RPMI7951 (cell line): ENCODE measurements around the gene MLLT6. TPM values are rescaled to one million over a fixed set of nuclear protein-coding genes. Genes with fewer than 3 reads are reported as not detected.

Experiments
- DNase-seq: peaks from one replicate; pipeline ENCODE4 v3.0.0-alpha.2; 2012; ENCODE audit warnings: low read depth
- total RNA-seq: library from RNA; depleted of rRNA; stranded (reverse); fragments of >200 nt; shearing (Covaris generic); gene quantifications from 2 replicates; pipeline ENCODE4 v1.2.3, GENCODE V29; 2014

Gene MLLT6
- total RNA-seq, 1 experiment from 2014 or later: 9.3 TPM

GRCh38 chr17:38741921-38742410 is 36.9 kb downstream of the MLLT6 start:
- no peak for DNase-seq

- DNase-seq: peak; percentile 28
Observed at GRCh38 chr17:38742411-38743308, 37.6 kb downstream of the MLLT6 start.

DNA sequence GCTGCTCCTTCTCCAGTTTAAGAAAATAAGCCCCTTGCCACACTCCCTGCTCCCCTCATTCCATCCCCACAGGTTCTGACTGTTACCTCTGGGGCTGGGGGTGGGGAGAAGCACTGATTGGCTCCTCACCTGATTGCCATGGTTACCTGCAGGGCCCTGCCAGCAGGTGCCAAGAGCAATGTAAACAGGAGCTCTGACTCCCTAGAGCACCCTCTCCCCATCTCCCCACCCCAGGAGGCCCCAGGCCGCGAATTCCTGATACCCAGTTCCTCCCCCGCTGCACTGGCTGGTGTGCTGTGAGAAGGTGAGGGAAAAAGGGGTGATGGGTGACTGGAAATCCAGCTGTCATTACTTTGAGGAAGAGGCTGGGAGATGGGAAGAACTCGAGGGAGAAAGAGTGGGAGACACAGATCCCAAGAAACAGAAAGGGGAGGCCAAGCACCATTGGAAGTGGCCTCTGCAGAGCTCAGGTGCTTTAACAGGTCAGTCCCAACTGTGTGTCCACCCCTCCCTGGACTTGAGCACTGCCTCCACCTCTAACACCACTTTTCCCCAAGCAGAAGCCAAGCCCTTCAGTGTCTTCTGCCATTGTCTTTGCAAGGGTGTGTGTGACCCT is 38.6 kb downstream of the MLLT6 start:
- no peak for DNase-seq

GRCh38 chr17:38745545-38745944 is 40.5 kb downstream of the MLLT6 start:
- DNase-seq: no peak

DNA sequence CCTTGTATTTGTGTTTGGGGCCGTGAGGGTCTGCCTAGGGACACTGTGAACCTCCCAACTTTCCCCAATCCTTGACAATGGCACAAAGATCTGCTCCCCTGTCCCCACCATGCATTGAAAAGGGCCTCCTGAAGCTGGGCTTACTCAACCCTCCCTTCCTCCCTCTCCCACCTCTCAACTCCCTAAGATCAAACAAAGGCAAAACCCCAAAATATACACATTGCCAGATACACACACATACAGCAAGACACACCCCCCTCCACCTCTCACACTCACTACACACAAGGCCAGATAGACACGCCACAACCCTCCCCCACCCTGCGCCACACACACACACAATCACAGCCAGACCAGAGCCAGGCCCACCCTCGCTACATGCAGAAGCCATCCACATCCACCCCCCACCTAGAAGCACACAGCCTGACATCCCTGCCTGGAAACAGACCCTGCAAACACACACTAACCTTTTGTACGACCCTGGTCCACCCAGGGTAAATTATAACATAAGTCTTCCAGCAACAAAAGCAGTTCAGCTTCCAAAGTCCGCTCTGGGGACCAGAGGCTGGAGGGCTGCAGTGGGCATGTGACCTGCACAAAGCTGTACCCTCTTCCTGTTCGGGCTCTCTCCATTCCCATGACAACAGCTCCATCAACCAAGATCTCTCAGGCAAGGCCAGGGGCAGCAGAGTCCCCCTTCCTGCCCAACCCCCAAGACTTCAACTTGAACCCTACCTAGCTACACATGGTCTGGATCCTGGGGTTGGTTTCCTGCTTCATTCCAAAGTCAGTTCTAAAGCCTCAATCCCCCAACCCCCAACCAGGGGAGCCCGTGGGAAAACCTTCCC is 41.2 kb downstream of the MLLT6 start:
- DNase-seq: no peak

DNA sequence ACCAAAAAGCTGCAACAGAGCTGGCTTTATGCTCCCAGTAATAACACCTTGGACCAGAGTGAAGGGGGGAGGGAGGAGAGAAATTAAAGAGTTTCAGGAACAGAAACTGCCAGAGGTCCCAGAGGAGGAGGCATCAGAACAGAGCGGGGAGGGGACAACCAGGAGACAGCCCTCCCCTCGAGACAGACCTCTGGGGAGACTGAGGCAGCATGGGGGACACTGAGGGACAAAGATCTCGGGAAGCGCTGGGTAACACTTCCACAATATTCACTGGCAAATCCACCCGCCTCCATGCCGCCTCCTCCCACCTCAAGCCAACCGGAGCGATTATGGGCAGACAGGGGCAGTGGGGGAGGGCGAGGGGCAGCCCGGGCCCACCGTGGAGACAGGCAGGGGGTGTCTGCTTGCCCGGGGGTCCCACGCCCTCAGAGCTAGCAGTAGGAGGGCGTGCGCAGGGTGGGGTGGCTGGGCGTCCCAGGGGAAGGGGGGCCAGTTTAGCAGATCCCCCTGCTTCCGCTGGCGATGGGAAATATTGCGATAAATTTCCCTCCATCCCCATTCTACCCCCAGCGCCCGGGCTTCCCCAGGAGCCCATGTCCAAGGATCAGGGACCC is 41.9 kb downstream of the MLLT6 start:
- no peak for DNase-seq

DNA sequence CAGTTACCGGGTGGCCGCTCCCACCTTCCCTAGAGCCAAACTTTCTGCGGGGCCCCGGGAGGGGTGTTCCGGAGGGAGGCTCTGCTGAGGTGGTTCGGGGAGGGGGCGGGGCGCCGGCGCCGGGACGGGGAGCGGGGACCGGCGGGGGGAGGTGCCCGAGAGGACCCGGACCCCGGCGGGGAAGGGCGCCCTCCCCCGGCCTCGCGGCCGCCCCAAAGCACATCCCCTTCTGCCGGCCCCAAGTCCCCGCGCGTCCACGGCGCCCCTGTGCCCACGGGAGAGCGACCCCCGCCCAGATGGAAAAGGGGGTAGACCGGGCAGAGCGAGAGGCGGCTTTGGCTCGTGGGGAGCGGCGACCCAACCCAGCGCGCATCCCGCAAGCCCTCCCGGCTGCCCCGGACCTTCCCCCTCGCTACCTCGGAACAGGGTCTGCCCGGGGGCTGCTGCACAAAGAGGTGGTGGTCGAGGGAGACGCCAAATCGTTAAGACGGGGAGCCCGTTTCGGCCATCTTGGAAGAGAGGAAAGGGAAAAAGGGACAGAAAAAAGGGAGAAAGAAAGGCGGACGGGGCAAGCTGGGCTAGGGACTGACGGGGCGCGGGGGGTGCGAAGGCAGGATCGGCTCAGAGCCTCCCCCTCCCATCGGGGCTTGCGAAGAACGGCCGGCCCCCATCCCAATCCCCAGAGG is 42.5 kb downstream of the MLLT6 start:
- DNase-seq: no peak

DNA sequence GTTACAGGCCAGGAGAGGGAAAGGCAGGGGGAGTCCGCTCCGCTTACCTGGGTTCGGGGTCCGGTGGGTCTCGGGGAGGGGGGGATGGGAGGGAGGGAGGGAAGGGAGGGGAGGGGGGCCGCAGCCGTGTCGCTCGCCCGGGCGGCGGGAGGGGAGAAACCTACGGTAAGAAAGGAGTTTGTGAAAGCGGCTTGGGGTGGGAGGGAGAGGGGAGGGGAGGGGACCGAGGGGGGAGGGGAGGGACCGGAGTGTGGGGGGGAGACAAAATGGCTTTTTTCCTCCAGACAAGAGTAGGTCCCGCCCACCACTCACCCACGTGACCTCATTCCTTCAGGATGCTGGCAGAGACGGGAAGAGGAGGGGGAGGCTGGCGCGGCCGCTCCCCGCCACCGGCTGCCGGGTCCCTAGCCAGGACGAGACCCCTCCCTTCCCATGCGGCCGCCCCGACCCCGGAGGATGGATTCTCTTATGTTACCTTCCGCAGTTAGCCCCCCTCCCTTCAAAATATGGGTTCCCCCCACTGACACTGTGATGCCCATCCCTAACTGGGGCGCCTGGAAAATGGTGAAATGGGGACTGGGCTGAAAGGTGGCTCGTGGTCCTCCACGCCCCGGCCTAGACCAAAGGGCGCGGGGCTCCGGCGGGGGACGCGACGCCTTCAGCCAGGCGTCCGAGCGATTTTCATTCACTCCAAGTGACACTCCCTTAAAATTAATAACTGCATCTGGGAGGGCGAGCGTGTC is 43.2 kb downstream of the MLLT6 start, which contains the start of gene PCGF2:
TSS of gene PCGF2 (minus strand) at position 188 of the 743 bp plus-strand sequence. CDS start 7,934 bp downstream, outside the sequence.
- DNase-seq: peak; percentile 86

DNA sequence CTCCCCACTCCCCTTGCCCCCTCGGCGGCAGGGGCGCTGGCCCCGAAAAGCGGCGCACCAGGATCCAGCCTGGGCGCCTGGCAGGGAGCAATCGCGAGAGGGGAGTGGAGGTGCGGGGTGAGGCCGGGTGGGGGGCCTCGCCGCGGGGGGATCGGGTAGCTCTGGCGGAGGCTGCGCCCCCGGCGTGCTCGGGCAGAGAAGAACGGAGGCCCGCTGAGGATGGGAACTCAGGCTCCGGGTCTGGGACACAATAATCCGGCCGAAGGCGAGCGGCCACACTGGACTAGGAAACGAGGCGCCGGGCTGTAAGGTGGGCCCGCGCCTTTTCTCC is 43.8 kb downstream of the MLLT6 start:
- no peak for DNase-seq

DNA sequence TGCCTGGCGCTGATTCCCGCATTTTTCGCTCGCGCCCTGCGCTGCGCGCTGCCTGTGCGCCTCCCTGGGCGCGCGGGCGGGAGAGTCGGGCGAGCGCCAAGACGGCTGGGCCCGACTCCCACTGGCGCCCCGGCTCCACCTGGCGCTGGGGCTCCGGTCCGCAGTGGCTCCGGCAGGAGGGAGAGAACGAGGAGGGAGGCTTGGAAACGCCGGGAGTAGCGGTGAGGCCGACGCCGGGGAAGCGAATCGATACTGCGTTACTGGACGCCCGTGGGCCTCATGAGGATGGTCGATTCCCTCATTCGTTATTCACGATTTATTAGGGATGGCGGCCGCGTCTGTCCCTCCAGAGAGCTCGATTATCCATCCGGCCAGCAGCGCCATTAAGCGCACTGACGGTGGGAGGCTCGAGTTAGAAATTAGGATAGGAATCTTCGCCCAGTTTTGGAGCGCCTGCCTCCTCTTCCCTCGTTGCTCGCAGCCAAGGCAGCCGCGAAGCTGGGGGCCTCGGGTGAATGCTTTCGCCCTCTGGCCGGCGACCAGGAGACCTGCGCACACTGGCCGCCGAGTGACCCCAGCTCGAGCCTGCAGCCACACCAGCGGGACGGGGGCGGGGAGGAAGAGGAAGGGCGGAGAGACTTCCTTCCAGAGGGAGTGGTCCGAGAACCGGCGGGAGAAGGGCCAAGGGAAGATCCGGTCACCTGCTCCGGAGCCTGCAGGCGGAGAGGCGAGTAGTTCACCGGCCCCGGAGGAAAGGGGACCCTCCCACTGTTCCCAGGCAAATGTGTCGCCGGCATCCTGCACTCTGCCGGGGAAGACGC is 44.4 kb downstream of the MLLT6 start:
- peak; percentile 86 for DNase-seq

- no peak for DNase-seq
Observed at GRCh38 chr17:38750044-38750311, 44.9 kb downstream of the MLLT6 start.

GRCh38 chr17:38750312-38751121 is 45.4 kb downstream of the MLLT6 start:
- DNase-seq: no peak

DNA sequence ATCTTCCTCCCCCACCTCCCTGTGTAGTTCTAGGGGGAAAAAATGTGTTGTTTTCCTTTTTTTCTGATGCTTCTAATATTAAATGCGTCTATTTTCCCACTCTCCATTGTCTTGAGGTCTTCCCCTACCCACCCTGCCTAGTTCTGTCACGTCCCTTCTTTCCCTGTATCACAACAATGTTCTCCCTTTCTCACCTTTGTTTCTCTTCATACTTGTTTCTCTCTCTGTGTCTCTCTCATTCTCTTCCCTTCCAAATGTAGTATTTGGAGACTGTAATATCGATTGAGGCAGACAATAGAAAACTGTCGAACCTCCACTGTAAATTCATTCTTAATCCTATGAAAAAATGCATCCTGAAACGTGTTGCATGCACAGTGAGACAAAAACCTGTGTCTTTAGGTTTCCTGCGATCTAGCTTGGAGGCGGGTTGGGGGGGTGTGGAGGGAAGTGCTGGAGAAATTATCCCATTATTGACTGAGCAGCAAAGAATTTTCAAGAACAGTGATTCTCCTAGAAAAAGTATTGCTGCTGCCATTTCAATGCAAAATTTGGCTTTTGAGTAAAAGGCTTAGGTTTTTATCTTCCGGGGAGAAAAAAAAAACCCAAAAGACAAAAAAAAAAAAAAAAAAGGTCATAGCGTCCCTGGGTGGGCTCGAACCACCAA is 46.2 kb downstream of the MLLT6 start:
- DNase-seq: no peak

DNA sequence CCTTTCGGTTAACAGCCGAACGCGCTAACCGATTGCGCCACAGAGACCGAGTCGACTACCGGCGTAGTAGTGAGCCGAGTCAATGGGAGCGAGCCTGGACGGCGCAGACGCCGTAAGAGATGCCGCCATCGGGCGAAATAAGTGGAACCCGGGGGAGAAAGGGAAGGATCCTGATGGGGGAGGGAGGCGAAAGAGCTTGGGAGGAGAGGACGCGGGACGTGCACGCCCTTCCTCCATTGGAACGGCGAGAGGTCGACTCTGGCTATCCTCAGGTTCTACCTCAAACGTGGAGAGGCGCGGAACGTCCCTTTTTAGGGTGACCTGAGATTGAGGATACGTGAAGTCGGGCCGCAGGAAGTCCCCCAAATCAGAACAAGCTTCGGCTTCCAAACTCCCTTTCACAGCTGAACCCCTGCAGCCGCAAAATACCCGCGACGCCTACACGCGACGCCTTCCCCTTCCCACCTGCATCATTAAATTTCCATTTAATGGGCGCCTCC is 46.8 kb downstream of the MLLT6 start:
- peak; percentile 76 for DNase-seq

- peak; percentile 99 for DNase-seq
Observed at GRCh38 chr17:38752308-38753070, 47.4 kb downstream of the MLLT6 start, which contains the start of gene PSMB3. TSS of gene PSMB3 (plus strand) at chr17:38752741. CDS start at chr17:38752827, 86 bp downstream.

- DNase-seq: no peak
Observed at GRCh38 chr17:38753071-38753506, 48.0 kb downstream of the MLLT6 start.

DNA sequence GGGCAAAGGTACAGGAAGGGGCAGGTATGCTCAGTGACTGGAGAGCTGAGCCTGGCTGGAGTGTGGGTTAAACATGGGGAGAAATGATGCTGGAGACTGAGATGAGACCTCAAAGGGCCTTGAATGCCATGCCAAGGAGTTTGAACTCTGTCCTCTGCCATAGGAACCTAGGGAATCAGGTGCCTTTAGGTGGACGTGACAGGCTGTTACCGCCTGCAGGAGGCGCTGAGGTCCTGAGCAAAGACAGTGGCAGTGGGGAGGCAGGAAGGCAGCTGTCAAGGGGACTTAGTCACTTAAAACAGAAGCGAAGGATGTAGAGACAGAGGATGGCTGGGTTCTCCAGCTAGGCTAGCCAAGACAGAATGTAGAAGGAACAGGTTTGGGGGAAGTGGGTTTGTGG is 56.5 kb downstream of the MLLT6 start:
- DNase-seq: no peak
